ENCODE results near the gene VAV3. TPM values are rescaled to one million over a fixed set of nuclear protein-coding genes. Genes with fewer than 3 reads are reported as not detected.

The VAV3 gene
- total RNA-seq, 4 donors from 2014 or later, result 1.9 to 5.8 (median 3.0) TPM

- peaks cover 0 to 4% (median 0%) of the 10 kb centered on the region in 4 donors for H3K27me3 ChIP-seq
- 74% methylated on average over 1 of the region's 1 CpG for WGBS
- H3K27ac ChIP-seq (replicated peaks in 1 of 4), result no peak overlapping the region
- H3K36me3 ChIP-seq, result no peaks in the 10 kb centered on the region
- peaks cover 0 to 6% (median 2%) of the 10 kb centered on the region in 4 donors for H3K9me3 ChIP-seq
- no peak for DNase-seq (ENCODE audit: extremely low spot score)
- intact Hi-C loops (cut with DNase I), result no loop called here
- TF ChIP-seq EP300 (IDR thresholded peaks at IDR 0.05), result no peak
- no peak for TF ChIP-seq POLR2AphosphoS5 (IDR thresholded peaks at IDR 0.05)
- TF ChIP-seq POLR2A (IDR thresholded peaks at IDR 0.05; ENCODE audit: low read depth), result no peak
- no peaks in the 10 kb centered on the region for H3K4me1 ChIP-seq
- H3K4me3 ChIP-seq, result no peak overlapping the region
Measured at GRCh38 chr1:107804134-107804533, 160.8 kb downstream of the VAV3 start.

- 48% methylated on average over 1 of the region's 1 CpG for WGBS
- Histone ChIP-seq H3K27ac (replicated peaks in 1 of 4) (no peak overlapping the region), H3K27me3 (peaks cover 0 to 4% (median 0%) of the 10 kb centered on the region in 4 donors), H3K36me3 (no peaks in the 10 kb centered on the region), H3K9me3 (peaks cover 0 to 6% (median 2%) of the 10 kb centered on the region in 4 donors), H3K4me1 (no peaks in the 10 kb centered on the region), H3K4me3 (no peak overlapping the region)
- TF ChIP-seq EP300 (IDR thresholded peaks at IDR 0.05), result no peak
- no peak for TF ChIP-seq CTCF (IDR thresholded peaks at IDR 0.05)
- no peak for DNase-seq (ENCODE audit: extremely low spot score)
- intact Hi-C loops (cut with DNase I), result no loop called here
Measured at GRCh38 chr1:107803579-107803978, 161.4 kb downstream of the VAV3 start.

- no peak overlapping the region for H3K27ac ChIP-seq (replicated peaks in 1 of 4)
- no peak overlapping the region for H3K4me3 ChIP-seq
- H3K36me3 ChIP-seq, result no peaks in the 10 kb centered on the region
- peaks cover 0 to 4% (median 0%) of the 10 kb centered on the region in 4 donors for H3K27me3 ChIP-seq
- 85% methylated on average over 1 of the region's 1 CpG for WGBS
- peaks cover 0 to 6% (median 2%) of the 10 kb centered on the region in 4 donors for H3K9me3 ChIP-seq
- TF ChIP-seq POLR2A (IDR thresholded peaks at IDR 0.05; ENCODE audit: low read depth) (no peak), CTCF (IDR thresholded peaks at IDR 0.05) (no peak), EP300 (IDR thresholded peaks at IDR 0.05) (no peak), POLR2AphosphoS5 (IDR thresholded peaks at IDR 0.05) (no peak)
- no peak for DNase-seq (ENCODE audit: extremely low spot score)
- H3K4me1 ChIP-seq, result no peaks in the 10 kb centered on the region
- intact Hi-C loops (cut with DNase I), result no loop called here
Measured at GRCh38 chr1:107802654-107803053, 162.3 kb downstream of the VAV3 start.

GRCh38 chr1:107795994-107796393, 169.0 kb downstream of the VAV3 start:
- H3K27ac ChIP-seq (replicated peaks in 1 of 4), result no peak overlapping the region
- intact Hi-C loops (cut with DNase I), result no loop called here
- peaks cover 0 to 3% (median 2%) of the 10 kb centered on the region in 4 donors for H3K9me3 ChIP-seq
- H3K27me3 ChIP-seq, result no peaks in the 10 kb centered on the region
- no peak for TF ChIP-seq EP300 (IDR thresholded peaks at IDR 0.05)
- TF ChIP-seq POLR2A (IDR thresholded peaks at IDR 0.05; ENCODE audit: low read depth), result no peak
- no peak for TF ChIP-seq CTCF (IDR thresholded peaks at IDR 0.05)
- no peak for TF ChIP-seq POLR2AphosphoS5 (IDR thresholded peaks at IDR 0.05)
- WGBS, result 95% methylated on average over 2 of the region's 2 CpGs
- DNase-seq (ENCODE audit: extremely low spot score), result no peak
- H3K36me3 ChIP-seq, result no peaks in the 10 kb centered on the region
- H3K4me1 ChIP-seq, result no peaks in the 10 kb centered on the region
- no peak overlapping the region for H3K4me3 ChIP-seq

GRCh38 chr1:107795441-107795840, 169.5 kb downstream of the VAV3 start:
- intact Hi-C loops (cut with DNase I), result no loop called here
- WGBS, result 46% methylated on average over 1 of the region's 1 CpG

More at GRCh38 chr1:107795441-107795840, 169.5 kb downstream of the VAV3 start:
- H3K27me3 ChIP-seq, result no peaks in the 10 kb centered on the region
- DNase-seq (ENCODE audit: extremely low spot score), result no peak
- H3K4me3 ChIP-seq, result no peak overlapping the region
- no peaks in the 10 kb centered on the region for H3K4me1 ChIP-seq
- no peaks in the 10 kb centered on the region for H3K36me3 ChIP-seq
- H3K9me3 ChIP-seq, result no peaks in the 10 kb centered on the region
- no peak overlapping the region for H3K27ac ChIP-seq (replicated peaks in 1 of 4)
- TF ChIP-seq EP300 (IDR thresholded peaks at IDR 0.05) (no peak), POLR2AphosphoS5 (IDR thresholded peaks at IDR 0.05) (no peak), POLR2A (IDR thresholded peaks at IDR 0.05; ENCODE audit: low read depth) (no peak), CTCF (IDR thresholded peaks at IDR 0.05) (no peak)
